ENCODE results near the gene SEMA3D. TPM values are rescaled to one million over a fixed set of nuclear protein-coding genes. Genes with fewer than 3 reads are reported as not detected.

SEMA3D gene
- total RNA-seq, 1 donor = 0.72 TPM

DNA sequence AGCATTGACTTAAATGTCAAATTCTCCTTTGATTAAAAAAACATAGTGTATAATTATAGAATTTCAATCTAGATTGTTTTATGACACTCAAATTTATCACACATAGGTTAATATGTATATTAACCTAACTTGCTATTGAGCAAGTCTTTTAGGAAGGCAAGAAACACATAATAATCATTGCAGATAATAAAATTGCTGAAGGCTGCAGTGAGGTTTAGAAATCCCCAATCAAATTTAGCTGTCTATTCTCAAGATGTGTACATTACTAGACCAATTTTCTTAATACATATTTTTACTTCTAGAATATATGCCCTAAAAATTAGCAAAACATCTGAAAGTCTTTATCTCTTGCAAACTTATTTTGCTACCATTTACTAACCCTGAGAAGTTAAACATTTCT, 34.9 kb upstream of the SEMA3D start:
- no peak overlapping the region for H3K4me2 ChIP-seq (ENCODE audit: insufficient read depth, low read length)
- DNase-seq (ENCODE audit: insufficient read length, low spot score, missing footprints) = no peak
- no peaks in the 10 kb centered on the region for H4K20me1 ChIP-seq (ENCODE audit: insufficient read depth, low read length)
- TF ChIP-seq, protein P1, sequence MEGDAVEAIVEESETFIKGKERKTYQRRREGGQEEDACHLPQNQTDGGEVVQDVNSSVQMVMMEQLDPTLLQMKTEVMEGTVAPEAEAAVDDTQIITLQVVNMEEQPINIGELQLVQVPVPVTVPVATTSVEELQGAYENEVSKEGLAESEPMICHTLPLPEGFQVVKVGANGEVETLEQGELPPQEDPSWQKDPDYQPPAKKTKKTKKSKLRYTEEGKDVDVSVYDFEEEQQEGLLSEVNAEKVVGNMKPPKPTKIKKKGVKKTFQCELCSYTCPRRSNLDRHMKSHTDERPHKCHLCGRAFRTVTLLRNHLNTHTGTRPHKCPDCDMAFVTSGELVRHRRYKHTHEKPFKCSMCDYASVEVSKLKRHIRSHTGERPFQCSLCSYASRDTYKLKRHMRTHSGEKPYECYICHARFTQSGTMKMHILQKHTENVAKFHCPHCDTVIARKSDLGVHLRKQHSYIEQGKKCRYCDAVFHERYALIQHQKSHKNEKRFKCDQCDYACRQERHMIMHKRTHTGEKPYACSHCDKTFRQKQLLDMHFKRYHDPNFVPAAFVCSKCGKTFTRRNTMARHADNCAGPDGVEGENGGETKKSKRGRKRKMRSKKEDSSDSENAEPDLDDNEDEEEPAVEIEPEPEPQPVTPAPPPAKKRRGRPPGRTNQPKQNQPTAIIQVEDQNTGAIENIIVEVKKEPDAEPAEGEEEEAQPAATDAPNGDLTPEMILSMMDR (IDR thresholded peaks at IDR 0.05; ENCODE audit: extremely low read depth, low read depth, low read length) = no peak
- H3K4me3 ChIP-seq (ENCODE audit: insufficient read depth, low read length) = no peak overlapping the region
- no peaks in the 10 kb centered on the region for H3K4me1 ChIP-seq (ENCODE audit: insufficient read depth, low read length)
- no peaks in the 10 kb centered on the region for H3K36me3 ChIP-seq (ENCODE audit: insufficient read depth, low read length)
- H2AFZ ChIP-seq (ENCODE audit: low read length) = no peak overlapping the region
- H3K9me3 ChIP-seq (ENCODE audit: low read depth, low read length) = no peaks in the 10 kb centered on the region
- no peak overlapping the region for H3K27ac ChIP-seq (ENCODE audit: low read depth, low read length)
- H3K27me3 ChIP-seq (ENCODE audit: insufficient read depth, low read length) = no peaks in the 10 kb centered on the region
- H3K79me2 ChIP-seq (ENCODE audit: insufficient read depth, low read length) = no peaks in the 10 kb centered on the region

DNA sequence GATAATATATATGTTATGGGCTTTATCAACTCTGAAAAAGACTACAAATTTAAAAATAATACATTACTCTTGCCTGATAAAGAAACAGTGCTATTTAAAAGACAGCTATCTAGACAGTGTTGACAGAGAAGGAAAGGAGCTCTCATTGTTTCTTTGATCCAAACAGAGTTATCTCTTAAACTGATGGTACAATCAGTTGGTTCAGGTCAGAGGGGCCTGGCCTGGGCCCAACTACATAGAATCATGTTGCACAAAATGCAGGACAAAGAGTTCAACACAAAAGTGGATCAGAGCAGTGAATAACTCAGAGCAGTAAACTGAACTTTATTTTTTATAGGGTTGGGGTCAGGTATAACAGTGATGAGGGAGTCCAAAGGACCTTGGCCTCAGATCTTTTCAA, 33.8 kb upstream of the SEMA3D start:
- Histone ChIP-seq H4K20me1 (ENCODE audit: insufficient read depth, low read length) (no peaks in the 10 kb centered on the region), H3K27ac (ENCODE audit: low read depth, low read length) (no peak overlapping the region), H3K36me3 (ENCODE audit: insufficient read depth, low read length) (no peaks in the 10 kb centered on the region), H3K9me3 (ENCODE audit: low read depth, low read length) (no peaks in the 10 kb centered on the region), H3K4me1 (ENCODE audit: insufficient read depth, low read length) (no peaks in the 10 kb centered on the region), H2AFZ (ENCODE audit: low read length) (no peak overlapping the region), H3K4me3 (ENCODE audit: insufficient read depth, low read length) (no peak overlapping the region), H3K4me2 (ENCODE audit: insufficient read depth, low read length) (no peak overlapping the region), H3K27me3 (ENCODE audit: insufficient read depth, low read length) (no peaks in the 10 kb centered on the region), H3K79me2 (ENCODE audit: insufficient read depth, low read length) (no peaks in the 10 kb centered on the region)
- no peak for DNase-seq (ENCODE audit: insufficient read length, low spot score, missing footprints)
- TF ChIP-seq, protein P1 (IDR thresholded peaks at IDR 0.05; ENCODE audit: extremely low read depth, low read depth, low read length) = no peak

DNA sequence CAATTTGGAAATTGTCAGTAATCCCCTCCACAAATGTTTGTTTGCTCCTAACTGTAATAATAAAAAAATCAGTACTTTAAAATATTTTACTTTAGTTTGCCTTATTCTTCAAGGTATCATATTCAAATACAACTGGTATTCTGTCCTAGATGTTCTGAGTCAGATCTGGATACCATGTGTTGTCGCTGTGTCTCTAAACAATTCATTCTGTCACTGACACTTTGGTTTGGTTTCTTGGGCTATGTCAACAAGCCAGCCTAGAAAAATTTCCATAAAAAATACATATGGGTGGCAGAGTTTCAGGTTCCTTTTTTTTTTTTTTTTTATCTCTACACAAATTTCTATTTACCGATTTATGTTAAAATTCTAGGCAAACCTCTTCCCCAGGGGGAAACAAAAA, 33.2 kb upstream of the SEMA3D start:
- no peak overlapping the region for H3K4me3 ChIP-seq (ENCODE audit: insufficient read depth, low read length)
- no peak overlapping the region for H3K27ac ChIP-seq (ENCODE audit: low read depth, low read length)
- no peaks in the 10 kb centered on the region for H3K79me2 ChIP-seq (ENCODE audit: insufficient read depth, low read length)
- H4K20me1 ChIP-seq (ENCODE audit: insufficient read depth, low read length) = no peaks in the 10 kb centered on the region
- H3K9me3 ChIP-seq (ENCODE audit: low read depth, low read length) = no peaks in the 10 kb centered on the region
- TF ChIP-seq, protein P1 (IDR thresholded peaks at IDR 0.05; ENCODE audit: extremely low read depth, low read depth, low read length) = no peak
- H2AFZ ChIP-seq (ENCODE audit: low read length) = no peak overlapping the region
- no peaks in the 10 kb centered on the region for H3K36me3 ChIP-seq (ENCODE audit: insufficient read depth, low read length)
- no peak overlapping the region for H3K4me2 ChIP-seq (ENCODE audit: insufficient read depth, low read length)
- H3K4me1 ChIP-seq (ENCODE audit: insufficient read depth, low read length) = no peaks in the 10 kb centered on the region
- DNase-seq (ENCODE audit: insufficient read length, low spot score, missing footprints) = no peak
- H3K27me3 ChIP-seq (ENCODE audit: insufficient read depth, low read length) = no peaks in the 10 kb centered on the region

DNA sequence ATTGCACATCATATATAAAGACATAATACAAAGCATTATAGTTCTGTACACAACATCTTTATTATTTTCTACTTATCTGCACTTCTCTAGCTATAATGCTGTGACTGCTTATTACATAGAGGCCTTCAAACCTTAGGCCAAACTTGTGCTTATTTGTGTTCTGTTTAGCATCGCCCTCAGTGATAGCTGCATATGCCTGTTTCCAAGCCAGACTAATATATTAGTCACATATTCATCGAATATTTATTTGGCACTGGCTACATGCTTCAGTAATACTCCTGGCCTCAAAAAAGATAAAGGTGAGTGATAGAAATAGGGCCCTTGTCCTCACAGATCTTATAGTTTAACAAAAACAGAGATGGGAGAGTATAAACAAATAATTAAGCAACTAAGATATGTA, 30.2 kb upstream of the SEMA3D start:
- DNase-seq (ENCODE audit: insufficient read length, low spot score, missing footprints) = no peak
- Histone ChIP-seq H3K4me1 (ENCODE audit: insufficient read depth, low read length) (no peaks in the 10 kb centered on the region), H3K4me3 (ENCODE audit: insufficient read depth, low read length) (no peak overlapping the region), H2AFZ (ENCODE audit: low read length) (no peak overlapping the region), H3K36me3 (ENCODE audit: insufficient read depth, low read length) (no peaks in the 10 kb centered on the region), H4K20me1 (ENCODE audit: insufficient read depth, low read length) (no peaks in the 10 kb centered on the region), H3K27me3 (ENCODE audit: insufficient read depth, low read length) (no peaks in the 10 kb centered on the region), H3K79me2 (ENCODE audit: insufficient read depth, low read length) (no peaks in the 10 kb centered on the region), H3K9me3 (ENCODE audit: low read depth, low read length) (no peaks in the 10 kb centered on the region), H3K27ac (ENCODE audit: low read depth, low read length) (no peak overlapping the region), H3K4me2 (ENCODE audit: insufficient read depth, low read length) (no peak overlapping the region)
- TF ChIP-seq, protein P1 (IDR thresholded peaks at IDR 0.05; ENCODE audit: extremely low read depth, low read depth, low read length) = no peak
